Lung microvascular endothelial cell (primary cell): ENCODE results near the gene MYL9. TPM values are rescaled to one million over a fixed set of nuclear protein-coding genes. Genes with fewer than 3 reads are reported as not detected.
"Not testable (repeated sequence)": the region's sequence is repeated elsewhere in the genome, so short reads cannot be mapped to it uniquely, and the experiment has no call there.

Experiments
- DNase-seq, 2 donors: peaks; one replicate each; pipeline versions ENCODE4 v3.0.0 to v3.0.0-alpha.2; 2010; ENCODE audit warnings: low read depth in 2 of 2
- total RNA-seq: library from RNA; depleted of rRNA; stranded (reverse); fragments of >200 nt; gene quantifications from 2 replicates; pipeline ENCODE4 v1.2.1, GENCODE V29; 2014

MYL9 gene
- total RNA-seq: 0.60 and 1.1 TPM in 2 replicates

DNA sequence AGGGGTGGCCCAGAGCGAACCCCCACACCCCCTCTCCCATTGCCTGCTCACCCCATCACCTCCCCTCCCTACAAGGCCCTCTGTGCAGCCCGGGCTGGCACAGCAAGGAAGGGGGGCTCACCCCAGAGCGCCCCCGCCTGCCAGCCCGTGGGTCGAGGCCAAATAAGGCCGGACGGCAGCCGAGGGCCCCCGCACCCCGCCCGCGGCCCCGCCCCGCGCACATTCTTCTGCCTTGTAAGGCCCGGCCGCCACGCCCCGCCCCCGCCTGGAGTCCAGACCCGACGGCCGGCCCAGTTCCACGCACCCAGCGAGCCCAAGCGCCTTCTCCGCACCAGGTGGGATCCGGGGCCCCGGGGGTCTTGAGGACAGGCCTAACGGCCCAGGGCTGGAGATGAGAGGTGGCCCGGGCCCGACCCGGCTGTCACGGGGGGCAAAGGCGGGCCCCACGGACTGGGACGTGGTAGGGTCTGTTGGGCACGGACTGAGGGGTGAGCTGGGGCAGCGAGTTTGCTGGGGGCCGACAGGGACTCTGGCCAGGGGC lies at the start of gene MYL9:
TSS of gene MYL9 (plus strand) at position 293 of the 541 bp plus-strand sequence. CDS start 3,366 bp downstream, outside the sequence.
- DNase-seq: peak; percentile 50 to 59

GRCh38 chr20:36491901-36492617 lies 49.3 kb upstream of the MYL9 start:
- DNase-seq: peak; percentile 48 to 59

- DNase-seq: peak; percentile 46 to 55
These were observed 48.1 kb upstream of the MYL9 start for GRCh38 chr20:36493051-36493800.

DNA sequence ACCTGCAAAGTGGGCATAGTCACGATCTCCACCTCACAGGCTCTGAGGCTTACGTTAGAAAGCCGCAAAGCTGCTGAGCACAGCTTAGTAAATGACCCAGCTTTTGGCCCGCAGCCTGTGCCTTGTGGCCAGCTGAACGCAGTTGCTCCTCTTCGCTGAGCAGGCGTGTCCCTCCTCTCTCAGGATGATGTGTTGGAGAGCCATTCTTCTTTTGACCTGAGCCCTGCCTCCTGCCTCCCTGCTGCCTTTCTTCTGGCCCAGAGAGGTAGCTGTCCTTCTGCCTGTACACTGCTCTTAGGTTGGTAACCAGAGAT lies 47.6 kb upstream of the MYL9 start:
- peak in 1 of 2 donors; percentile 32 for DNase-seq

GRCh38 chr20:36496707-36497669 lies 44.3 kb upstream of the MYL9 start:
- no peak for DNase-seq

DNA sequence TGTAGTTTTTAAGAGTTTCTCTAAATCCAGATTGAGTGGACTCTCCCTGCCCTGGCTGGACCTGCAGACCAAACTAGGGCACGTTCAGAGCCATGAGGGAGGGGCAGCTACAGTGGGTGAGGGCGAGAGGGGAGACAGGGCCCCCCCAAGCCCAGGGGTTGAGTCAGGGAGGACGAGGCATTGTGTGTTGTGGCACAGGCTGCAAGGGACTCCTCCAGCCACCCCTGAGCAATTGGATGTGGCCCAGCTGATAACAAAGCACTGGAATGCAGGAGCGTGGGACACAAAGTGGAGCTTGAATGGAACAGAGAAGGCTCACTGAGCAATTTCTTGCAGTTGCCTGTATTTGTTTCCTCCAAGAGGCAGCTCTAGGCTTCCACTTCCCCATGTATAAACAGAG lies 43.5 kb upstream of the MYL9 start:
- DNase-seq: no peak

DNA sequence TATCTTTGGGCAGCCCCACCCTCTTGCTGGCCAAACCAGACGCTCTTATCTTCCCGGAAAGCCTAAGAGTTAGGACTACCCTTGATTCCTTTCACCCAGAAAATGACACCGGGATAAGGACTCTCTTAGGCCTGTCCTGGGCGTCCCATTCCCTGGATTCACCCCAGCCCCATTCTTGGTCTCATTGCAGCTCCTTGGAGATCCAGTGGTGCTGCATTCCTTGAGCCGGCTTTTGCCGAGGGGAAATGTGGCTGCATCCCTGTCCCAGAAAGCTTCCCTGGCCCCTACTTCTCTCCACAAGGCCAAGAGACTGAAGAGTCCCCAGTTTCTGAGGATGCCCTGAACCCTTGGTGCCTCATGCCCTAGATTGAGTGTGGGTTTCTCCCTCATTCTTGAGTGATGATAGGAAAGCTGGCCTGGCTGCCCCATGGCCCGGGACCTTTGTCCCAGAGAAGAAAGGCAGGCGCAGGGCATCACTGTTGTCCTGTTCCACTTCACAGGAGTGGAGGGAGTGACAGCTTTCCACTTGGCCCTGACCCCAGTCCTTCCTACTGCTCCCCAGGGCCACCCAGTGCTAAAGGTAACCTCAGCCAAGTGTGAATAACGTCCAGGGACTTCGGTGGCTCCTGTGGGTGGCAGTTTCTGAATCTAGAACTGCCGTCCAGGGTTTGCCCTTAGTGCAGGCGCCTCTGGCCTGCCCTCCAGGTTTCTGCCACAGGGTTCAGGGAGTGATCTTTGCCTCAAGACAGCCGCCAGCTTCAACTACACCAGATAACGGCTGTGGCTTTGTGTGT lies 42.7 kb upstream of the MYL9 start:
- no peak for DNase-seq

GRCh38 chr20:36499211-36499610 lies 42.1 kb upstream of the MYL9 start:
- no peak for DNase-seq

DNA sequence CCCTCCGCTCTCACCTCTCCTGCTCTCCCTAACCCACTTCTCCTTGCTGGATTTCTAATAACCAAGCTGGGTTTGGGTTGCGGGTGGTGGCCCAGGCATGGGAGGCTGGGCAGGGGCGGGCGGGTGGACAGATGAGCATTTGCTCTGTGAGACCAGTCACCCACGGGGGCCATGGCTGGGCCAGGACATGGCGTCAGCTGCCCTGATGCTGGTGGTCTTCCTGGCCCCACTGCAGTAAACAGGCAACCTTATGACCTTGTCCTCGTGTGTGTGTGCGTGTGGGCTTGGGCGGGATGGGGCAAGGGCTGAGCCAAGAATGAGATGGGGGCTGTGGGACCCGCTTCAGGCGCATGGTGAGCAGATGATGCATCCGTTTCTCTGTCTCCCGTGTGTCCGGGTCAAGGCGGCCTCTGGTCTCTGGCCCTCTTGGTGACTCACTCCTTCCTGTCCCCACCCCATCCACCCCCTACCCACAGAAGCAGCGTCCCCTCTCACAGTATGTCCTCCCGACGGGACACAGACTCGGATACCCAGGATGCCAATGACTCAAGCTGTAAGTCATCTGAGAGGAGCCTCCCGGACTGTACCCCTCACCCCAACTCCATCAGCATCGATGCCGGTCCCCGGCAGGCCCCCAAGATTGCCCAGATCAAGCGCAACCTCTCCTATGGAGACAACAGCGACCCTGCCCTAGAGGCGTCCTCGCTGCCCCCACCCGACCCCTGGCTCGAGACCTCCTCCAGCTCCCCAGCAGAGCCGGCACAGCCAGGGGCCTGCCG lies 41.4 kb upstream of the MYL9 start:
- DNase-seq: peak; percentile 38 to 65

- peak in 1 of 2 donors; percentile 27 for DNase-seq
These were observed 39.8 kb upstream of the MYL9 start for GRCh38 chr20:36501367-36502006.

DNA sequence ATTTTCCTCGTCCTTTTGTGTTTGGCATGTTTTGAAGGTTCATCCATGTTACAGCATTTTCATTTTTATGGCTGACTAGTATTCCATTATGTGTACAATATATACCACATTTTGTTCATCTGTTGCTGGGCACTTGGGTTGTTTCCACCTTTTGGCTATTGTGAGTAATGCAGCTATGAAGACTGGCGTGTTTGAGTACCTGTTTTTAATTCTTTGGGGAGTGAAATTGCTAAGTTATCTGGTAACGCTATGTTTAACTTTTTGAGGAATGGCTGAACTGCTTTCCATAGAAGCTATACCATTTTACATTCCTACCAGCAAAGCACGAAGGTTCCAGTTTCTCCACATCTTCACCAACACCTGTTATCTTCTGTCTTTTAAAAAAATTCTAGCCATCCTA lies 37.0 kb upstream of the MYL9 start:
- no peak for DNase-seq

DNA sequence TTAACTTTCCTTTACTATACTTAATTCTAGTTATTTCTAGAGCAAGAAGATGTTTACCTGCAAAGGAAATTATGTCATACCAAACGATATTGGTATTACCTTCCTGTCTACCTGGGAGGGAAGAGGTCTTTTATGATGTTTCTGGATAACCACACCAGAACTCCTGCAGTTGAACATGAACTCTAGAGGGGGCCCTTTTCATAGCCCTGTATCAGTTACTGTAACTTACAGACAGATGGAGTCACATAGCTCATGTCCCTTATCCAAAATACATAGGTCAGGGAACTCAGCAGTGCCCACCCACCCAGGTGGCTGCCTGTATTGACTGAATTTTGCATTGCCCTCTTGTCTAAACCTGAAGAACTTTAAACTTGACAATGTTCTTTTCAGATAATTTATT lies 35.1 kb upstream of the MYL9 start:
- DNase-seq: peak in 1 of 2 donors; percentile 55

- DNase-seq: no peak
These were observed 33.6 kb upstream of the MYL9 start for GRCh38 chr20:36507746-36508145.

GRCh38 chr20:36519012-36519719 lies 22.2 kb upstream of the MYL9 start:
- no peak for DNase-seq

- no peak for DNase-seq
These were observed 21.4 kb upstream of the MYL9 start for GRCh38 chr20:36519944-36520343.

- DNase-seq: no peak
These were observed 19.8 kb upstream of the MYL9 start for GRCh38 chr20:36521526-36521925.

DNA sequence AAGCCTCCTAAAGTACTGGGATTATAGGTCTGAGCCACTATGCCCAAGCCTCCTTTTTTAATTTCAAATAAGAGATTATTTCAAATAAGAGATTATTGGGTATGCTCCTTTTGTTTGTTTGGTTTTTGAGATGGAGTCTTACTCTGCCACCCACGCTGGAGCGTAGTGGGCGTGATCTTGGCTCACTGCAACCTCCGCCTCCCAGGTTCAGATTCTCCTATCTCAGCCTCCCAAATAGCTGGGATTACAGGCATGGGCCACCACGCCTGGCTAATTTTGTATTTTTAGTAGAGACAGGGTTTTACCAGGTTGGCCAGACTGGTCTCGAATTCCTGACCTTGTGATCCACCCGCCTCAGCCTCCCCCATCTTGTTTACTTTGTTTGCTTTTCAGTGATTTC lies 18.9 kb upstream of the MYL9 start:
- not testable (repeated sequence) for DNase-seq

DNA sequence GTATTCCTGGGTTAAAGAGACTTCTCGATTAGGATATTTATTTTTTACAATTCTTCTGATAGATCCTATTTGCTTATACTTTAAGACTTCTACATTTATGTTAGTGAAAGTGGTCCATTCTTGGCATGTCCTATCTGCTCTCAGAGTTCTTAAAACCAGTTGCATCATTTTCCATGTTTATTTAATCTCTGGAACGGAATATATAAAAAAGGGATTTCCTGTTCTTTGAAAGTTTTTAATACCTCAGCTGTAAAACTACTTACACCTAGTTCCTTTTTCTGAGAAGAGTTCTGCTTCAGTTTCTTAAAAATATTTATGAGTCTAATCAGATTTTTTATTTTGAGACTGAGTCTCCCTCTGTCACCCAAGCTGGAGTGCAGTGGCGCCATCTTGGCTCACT lies 18.0 kb upstream of the MYL9 start:
- peak in 1 of 2 donors; percentile 32 for DNase-seq
